Activated CD4-positive, alpha-beta memory T cell treated with anti-CD3 and anti-CD28 coated beads for 36 hours (primary cell): Measurements from ENCODE around the gene DUSP22. TPM values are rescaled to one million over a fixed set of nuclear protein-coding genes. Genes with fewer than 3 reads are reported as not detected.

ENCODE experiments used
- CTCF ChIA-PET: fragments of 350-600 bp; sonication (Branson Sonifier 250); formaldehyde crosslinking; loops from one replicate; lab custom pipeline; 2021; ENCODE audit warnings: antibody characterized with exemption, inconsistent platforms; lab: Charles Lee
- POLR2A ChIA-PET: fragments of 350-600 bp; sonication (Branson Sonifier 250); formaldehyde crosslinking; loops from one replicate; lab custom pipeline; 2021; ENCODE audit warnings: antibody characterized with exemption; lab: Charles Lee
- DNase-seq: peaks from one replicate; pipeline ENCODE4 v3.0.0-alpha.2; 2020
- H3K27ac Mint-ChIP-seq: one replicate; pipeline ENCODE4 v1.8.0; 2021; ENCODE audit warnings: mixed read lengths
- H3K27me3 Mint-ChIP-seq: one replicate; pipeline ENCODE4 v1.8.0; 2021; ENCODE audit warnings: mixed read lengths
- H3K36me3 Mint-ChIP-seq: one replicate; pipeline ENCODE4 v1.8.0; 2021; ENCODE audit warnings: mixed read lengths
- H3K4me1 Mint-ChIP-seq: one replicate; pipeline ENCODE4 v1.8.0; 2021; ENCODE audit warnings: low read depth, mixed read lengths
- H3K4me3 Mint-ChIP-seq: one replicate; pipeline ENCODE4 v1.8.0; 2021; ENCODE audit warnings: mild to moderate bottlenecking, mixed read lengths
- H3K9me3 Mint-ChIP-seq: one replicate; pipeline ENCODE4 v1.8.0; 2021; ENCODE audit warnings: mixed read lengths
- intact Hi-C: fragments of 100-400 bp; cut with micrococcal nuclease; formaldehyde crosslinking; loops from one replicate; pipeline ENCODE4 v1.15.1; 2023
- total RNA-seq, 2 experiments: library from RNA; stranded (reverse); gene quantifications; one replicate each; pipeline ENCODE4 v1.2.3, GENCODE V29; 2021

Gene DUSP22
- total RNA-seq, 2 experiments from 2014 or later, result 28.0 to 28.7 TPM

- Mint-ChIP-seq H3K4me1 (peaks cover 48% of the 10 kb centered on the region), H3K9me3 (no peaks in the 10 kb centered on the region), H3K27ac (peak overlapping the region; percentile 92), H3K4me3 (peak overlapping the region; percentile 91), H3K27me3 (peaks cover 1% of the 10 kb centered on the region), H3K36me3 (peaks cover 3% of the 10 kb centered on the region)
- DNase-seq, result peak; percentile 82
- intact Hi-C loops, result loop anchor here (1.0 to 5.0 kb wide), 7 partner anchors 27 to 215 kb away; no protein-coding TSS in a partner anchor
- CTCF ChIA-PET, result interaction anchor here (0.7 to 1.0 kb wide), 2 partner anchors 27 to 104 kb away, joined by 3 read pairs; no protein-coding TSS in a partner anchor
- POLR2A ChIA-PET, result interaction anchor here (0.6 to 1.2 kb wide), 5 partner anchors 66 to 111 kb away, joined by 3 read pairs; no protein-coding TSS in a partner anchor
These were observed 362 bp downstream of the DUSP22 start for GRCh38 chr6:292506-293192.

GRCh38 chr6:293193-294174, 1.2 kb downstream of the DUSP22 start:
- peaks cover 3% of the 10 kb centered on the region for H3K36me3 Mint-ChIP-seq
- peak overlapping the region; percentile 91 for H3K4me3 Mint-ChIP-seq
- intact Hi-C loops, result loop anchor here (1.0 to 5.0 kb wide), 4 partner anchors 57 to 214 kb away; no protein-coding TSS in a partner anchor
- CTCF ChIA-PET, result interaction anchor here (0.7 to 1.1 kb wide), 4 partner anchors 15 to 105 kb away, joined by 3 read pairs; no protein-coding TSS in a partner anchor
- H3K9me3 Mint-ChIP-seq, result no peaks in the 10 kb centered on the region
- peak overlapping the region; percentile 92 for H3K27ac Mint-ChIP-seq
- peaks cover 48% of the 10 kb centered on the region for H3K4me1 Mint-ChIP-seq
- POLR2A ChIA-PET, result interaction anchor here (0.9 to 1.2 kb wide), 4 partner anchors 96 to 110 kb away, joined by 3 read pairs; no protein-coding TSS in a partner anchor
- H3K27me3 Mint-ChIP-seq, result peaks cover 1% of the 10 kb centered on the region
- peak; percentile 54 for DNase-seq

- Mint-ChIP-seq H3K9me3 (no peaks in the 10 kb centered on the region), H3K27me3 (peaks cover 1% of the 10 kb centered on the region), H3K4me1 (peaks cover 48% of the 10 kb centered on the region), H3K27ac (no peak overlapping the region), H3K36me3 (peaks cover 3% of the 10 kb centered on the region), H3K4me3 (no peak overlapping the region)
- intact Hi-C loops, result loop anchor here (5.0 kb wide), 1 partner anchor 212 kb away; no protein-coding TSS in a partner anchor
- CTCF ChIA-PET, result interaction anchor here (1.1 kb wide), 1 partner anchor 13 kb away, joined by 3 read pairs; no protein-coding TSS in a partner anchor
- no peak for DNase-seq
- POLR2A ChIA-PET, result no interaction called here
These were observed 2.6 kb downstream of the DUSP22 start for GRCh38 chr6:294656-295565.

- Mint-ChIP-seq H3K4me3 (no peak overlapping the region), H3K27ac (no peak overlapping the region), H3K27me3 (no peaks in the 10 kb centered on the region), H3K36me3 (peaks cover 3% of the 10 kb centered on the region), H3K9me3 (no peaks in the 10 kb centered on the region), H3K4me1 (peaks cover 37% of the 10 kb centered on the region)
- CTCF ChIA-PET, result interaction anchor here (0.6 kb wide), 1 partner anchor 96 kb away, joined by 3 read pairs; no protein-coding TSS in a partner anchor
- DNase-seq, result no peak
- POLR2A ChIA-PET, result no interaction called here
- intact Hi-C loops, result no loop called here
These were observed 4.2 kb downstream of the DUSP22 start for GRCh38 chr6:296151-297122.

GRCh38 chr6:297571-298232, 5.4 kb downstream of the DUSP22 start:
- Mint-ChIP-seq H3K27me3 (no peaks in the 10 kb centered on the region), H3K27ac (no peak overlapping the region), H3K4me3 (no peak overlapping the region), H3K9me3 (no peaks in the 10 kb centered on the region), H3K36me3 (peaks cover 3% of the 10 kb centered on the region), H3K4me1 (peaks cover 35% of the 10 kb centered on the region)
- DNase-seq, result no peak
- ChIA-PET POLR2A (no interaction called here), CTCF (no interaction called here)
- intact Hi-C loops, result no loop called here

GRCh38 chr6:298233-299103, 6.2 kb downstream of the DUSP22 start:
- intact Hi-C loops, result no loop called here
- Mint-ChIP-seq H3K27me3 (no peaks in the 10 kb centered on the region), H3K36me3 (peaks cover 1% of the 10 kb centered on the region), H3K4me3 (no peak overlapping the region), H3K4me1 (peaks cover 32% of the 10 kb centered on the region), H3K9me3 (no peaks in the 10 kb centered on the region), H3K27ac (no peak overlapping the region)
- ChIA-PET POLR2A (no interaction called here), CTCF (no interaction called here)
- DNase-seq, result no peak

GRCh38 chr6:299104-299980, 7.1 kb downstream of the DUSP22 start:
- Mint-ChIP-seq H3K4me1 (peaks cover 29% of the 10 kb centered on the region), H3K4me3 (no peak overlapping the region), H3K9me3 (no peaks in the 10 kb centered on the region), H3K27me3 (no peaks in the 10 kb centered on the region), H3K27ac (no peak overlapping the region), H3K36me3 (no peaks in the 10 kb centered on the region)
- intact Hi-C loops, result no loop called here
- POLR2A ChIA-PET, result no interaction called here
- no peak for DNase-seq
- CTCF ChIA-PET, result interaction anchor here (0.7 kb wide), 1 partner anchor 104 kb away, joined by 3 read pairs; no protein-coding TSS in a partner anchor

- ChIA-PET POLR2A (no interaction called here), CTCF (interaction anchor here (0.7 kb wide), 1 partner anchor 105 kb away, joined by 3 read pairs; no protein-coding TSS in a partner anchor)
- H3K27ac Mint-ChIP-seq, result no peak overlapping the region
- no peaks in the 10 kb centered on the region for H3K9me3 Mint-ChIP-seq
- DNase-seq, result no peak
- peaks cover 23% of the 10 kb centered on the region for H3K4me1 Mint-ChIP-seq
- no peak overlapping the region for H3K4me3 Mint-ChIP-seq
- H3K27me3 Mint-ChIP-seq, result no peaks in the 10 kb centered on the region
- peaks cover 5% of the 10 kb centered on the region for H3K36me3 Mint-ChIP-seq
- intact Hi-C loops, result no loop called here
These were observed 7.7 kb downstream of the DUSP22 start for GRCh38 chr6:300026-300425.
